ENCODE data around the gene DNAH5. TPM values are rescaled to one million over a fixed set of nuclear protein-coding genes. Genes with fewer than 3 reads are reported as not detected.

DNAH5 gene
- total RNA-seq, 4 donors from 2014 or later = 1.3 to 3.4 (median 2.7) TPM

- WGBS, 2 donors = 71 to 72% methylated on average over 2 of the region's 2 CpGs
- no peak for DNase-seq
- no peaks in the 10 kb centered on the region for H3K9me3 ChIP-seq
- H3K27ac ChIP-seq = no peak overlapping the region
- TF ChIP-seq POLR2A (IDR thresholded peaks at IDR 0.05) (no peak), CTCF (IDR thresholded peaks at IDR 0.05) (no peak)
- no peaks in the 10 kb centered on the region for H3K36me3 ChIP-seq
- H3K27me3 ChIP-seq = no peaks in the 10 kb centered on the region
- no peaks in the 10 kb centered on the region for H3K4me1 ChIP-seq
- no peak overlapping the region for H3K4me3 ChIP-seq (replicated peaks in 1 of 3)
- intact Hi-C loops (cut with DNase I) = no loop called here
Measured at GRCh38 chr5:13910201-13910600, 34.3 kb downstream of the DNAH5 start.

DNA sequence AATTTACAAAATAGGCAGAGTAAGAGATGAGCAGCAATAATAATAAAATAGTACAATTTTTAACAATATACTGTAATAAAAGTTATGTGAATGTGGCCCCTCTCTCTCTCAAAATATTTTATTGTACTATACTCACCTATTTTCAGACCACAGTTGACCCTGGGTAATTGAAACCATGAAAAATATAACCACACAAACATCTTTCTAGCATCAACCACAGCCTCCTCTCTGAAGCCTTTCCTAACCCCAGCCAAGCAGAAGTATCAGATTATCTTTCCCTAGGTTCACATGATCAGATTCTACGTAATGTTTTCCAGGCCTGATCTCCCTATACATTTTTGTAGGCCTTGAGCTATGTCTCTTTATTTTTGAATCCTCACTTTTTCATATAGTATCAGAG, 35.2 kb downstream of the DNAH5 start:
- H3K27me3 ChIP-seq = no peaks in the 10 kb centered on the region
- H3K36me3 ChIP-seq = no peaks in the 10 kb centered on the region
- intact Hi-C loops (cut with DNase I) = no loop called here
- no peak overlapping the region for H3K27ac ChIP-seq
- no peaks in the 10 kb centered on the region for H3K4me1 ChIP-seq
- TF ChIP-seq POLR2A (IDR thresholded peaks at IDR 0.05) = no peak
- TF ChIP-seq CTCF (IDR thresholded peaks at IDR 0.05) = no peak
- no peak for DNase-seq
- WGBS, 2 donors = 81 to 100% methylated on average over 1 of the region's 1 CpG
- no peak overlapping the region for H3K4me3 ChIP-seq (replicated peaks in 1 of 3)
- H3K9me3 ChIP-seq = no peaks in the 10 kb centered on the region

GRCh38 chr5:13898569-13898968, 45.9 kb downstream of the DNAH5 start:
- Histone ChIP-seq H3K27me3 (no peaks in the 10 kb centered on the region), H3K4me1 (no peaks in the 10 kb centered on the region), H3K4me3 (replicated peaks in 1 of 3) (no peak overlapping the region), H3K36me3 (no peaks in the 10 kb centered on the region), H3K9me3 (no peaks in the 10 kb centered on the region), H3K27ac (no peak overlapping the region)
- TF ChIP-seq POLR2A (IDR thresholded peaks at IDR 0.05) = no peak
- DNase-seq = no peak
- 89 to 90% methylated on average over 6 of the region's 6 CpGs for WGBS, 2 donors
- intact Hi-C loops (cut with DNase I) = no loop called here

GRCh38 chr5:13878357-13878756, 66.1 kb downstream of the DNAH5 start:
- Histone ChIP-seq H3K9me3 (no peaks in the 10 kb centered on the region), H3K36me3 (no peaks in the 10 kb centered on the region), H3K4me1 (no peaks in the 10 kb centered on the region), H3K4me3 (replicated peaks in 1 of 3) (no peak overlapping the region), H3K27me3 (no peaks in the 10 kb centered on the region), H3K27ac (no peak overlapping the region)
- 78 to 85% methylated on average over 4 of the region's 4 CpGs for WGBS, 2 donors
- intact Hi-C loops (cut with DNase I) = no loop called here
- TF ChIP-seq POLR2A (IDR thresholded peaks at IDR 0.05) (no peak), CTCF (IDR thresholded peaks at IDR 0.05) (no peak)
- no peak for DNase-seq

- no peaks in the 10 kb centered on the region for H3K4me1 ChIP-seq
- H3K27me3 ChIP-seq = no peaks in the 10 kb centered on the region
- DNase-seq = peak in 1 of 2 donors; percentile 29
- no peaks in the 10 kb centered on the region for H3K36me3 ChIP-seq
- no peaks in the 10 kb centered on the region for H3K9me3 ChIP-seq
- 29 to 30% methylated on average over 5 of the region's 5 CpGs for WGBS, 2 donors
- H3K4me3 ChIP-seq (replicated peaks in 1 of 3) = no peak overlapping the region
- intact Hi-C loops (cut with DNase I) = no loop called here
- H3K27ac ChIP-seq = no peak overlapping the region
- TF ChIP-seq CTCF (IDR thresholded peaks at IDR 0.05) (no peak), POLR2A (IDR thresholded peaks at IDR 0.05) (no peak)
Measured at GRCh38 chr5:13866792-13867191, 77.7 kb downstream of the DNAH5 start.

- intact Hi-C loops (cut with DNase I) = no loop called here
- TF ChIP-seq POLR2A (IDR thresholded peaks at IDR 0.05) (no peak), CTCF (IDR thresholded peaks at IDR 0.05) (no peak)
- Histone ChIP-seq H3K9me3 (no peaks in the 10 kb centered on the region), H3K36me3 (no peaks in the 10 kb centered on the region), H3K27me3 (no peaks in the 10 kb centered on the region), H3K4me1 (no peaks in the 10 kb centered on the region), H3K27ac (no peak overlapping the region), H3K4me3 (replicated peaks in 1 of 3) (no peak overlapping the region)
- DNase-seq = no peak
Measured at GRCh38 chr5:13865312-13865711, 79.2 kb downstream of the DNAH5 start.
